ENCODE results near the gene ZFYVE9.
"Not testable (repeated sequence)": the region's sequence is repeated elsewhere in the genome, so short reads cannot be mapped to it uniquely, and the experiment has no call there.

Gene ZFYVE9

GRCh38 chr1:52368383-52369172 is 226.7 kb downstream of the ZFYVE9 start:
- DNase-seq (ENCODE audit: low read depth): no peak

- DNase-seq (ENCODE audit: low read depth): not testable (repeated sequence)
Measured at GRCh38 chr1:52369851-52370250, 228.0 kb downstream of the ZFYVE9 start.

DNA sequence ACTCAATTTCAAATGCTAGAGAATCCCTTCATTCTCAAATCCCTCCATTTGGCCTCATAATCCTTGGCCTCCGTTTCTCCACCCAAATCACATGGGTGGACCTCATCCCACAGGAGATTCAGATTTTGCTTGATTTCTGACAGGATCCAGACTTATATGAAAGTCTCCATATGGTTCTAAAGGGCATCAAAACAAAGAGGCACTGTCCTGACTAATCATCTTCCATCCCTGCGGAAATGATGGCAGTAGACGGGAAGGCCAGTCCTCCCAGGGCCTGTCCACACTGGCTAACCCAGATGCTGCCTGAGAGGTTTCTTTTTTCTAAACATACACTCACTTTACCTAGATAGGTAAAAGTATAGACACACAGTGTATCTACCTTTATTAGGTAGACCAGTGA is 243.5 kb downstream of the ZFYVE9 start:
- DNase-seq (ENCODE audit: low read depth): no peak

- DNase-seq (ENCODE audit: low read depth): no peak
Measured at GRCh38 chr1:52386458-52386857, 244.6 kb downstream of the ZFYVE9 start.

GRCh38 chr1:52393174-52393573 is 251.3 kb downstream of the ZFYVE9 start:
- DNase-seq (ENCODE audit: low read depth): no peak
